Globus pallidus (tissue), 1 donor: ENCODE data around the gene SLC24A3.

Source experiments
- DNase-seq: peaks from one replicate; pipeline ENCODE4 v3.0.0-alpha.2; 2015; ENCODE audit warnings: low spot score

SLC24A3 gene

DNA sequence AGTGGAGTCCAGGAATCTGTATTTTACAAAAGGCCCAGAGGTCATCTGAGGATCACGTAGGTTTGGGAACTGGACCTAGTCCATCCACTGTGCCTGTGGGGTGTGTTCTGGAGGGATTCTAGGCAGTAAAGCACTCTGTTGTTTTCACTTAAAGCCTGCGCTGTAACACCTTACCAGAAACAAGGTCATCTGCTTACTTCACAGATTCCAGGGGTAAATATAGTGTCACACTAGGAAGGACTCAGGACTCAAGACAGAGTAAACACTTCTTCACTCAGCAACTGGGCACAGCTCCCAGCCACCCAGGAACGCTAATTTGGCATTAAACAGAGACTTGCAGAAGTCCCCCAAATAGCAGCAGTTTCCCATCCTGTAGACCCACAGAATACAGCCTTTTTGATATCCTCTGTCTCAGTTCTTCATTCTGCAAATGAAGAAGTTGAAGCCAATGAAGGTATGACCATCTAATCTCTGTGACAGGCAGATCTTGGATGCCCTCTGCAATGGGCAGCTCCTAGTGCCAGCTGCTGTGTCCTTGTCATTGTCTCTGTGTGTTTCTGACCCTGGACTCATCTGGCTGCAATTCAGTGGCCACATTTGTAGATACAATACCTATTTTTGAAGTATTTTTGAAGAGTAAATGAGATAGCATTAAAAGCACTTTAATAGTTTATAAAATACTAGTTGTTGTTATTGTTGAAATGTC, 129.1 kb downstream of the SLC24A3 start:
- peak; percentile 7 for DNase-seq

DNA sequence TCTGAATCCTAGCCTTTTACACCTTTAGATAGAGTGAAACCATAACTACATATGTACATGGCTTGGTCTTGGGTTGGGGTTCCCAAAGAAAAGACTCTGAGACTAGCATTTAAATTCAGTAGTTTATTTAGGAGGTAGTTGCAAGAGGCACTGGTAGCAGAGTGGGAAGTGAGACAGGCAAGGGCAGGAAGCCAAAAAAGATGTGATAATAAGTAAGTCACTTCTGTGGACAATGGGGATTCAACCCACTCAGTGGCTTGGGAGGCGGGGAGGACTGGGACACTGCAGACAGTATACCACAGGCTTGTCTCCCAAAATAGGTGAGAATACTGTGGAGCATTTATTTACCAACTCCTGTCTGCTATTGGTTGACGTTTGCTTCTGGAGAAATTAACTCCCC, 131.9 kb downstream of the SLC24A3 start:
- no peak for DNase-seq

- no peak for DNase-seq
These were observed 135.6 kb downstream of the SLC24A3 start for GRCh38 chr20:19347943-19348456.

DNA sequence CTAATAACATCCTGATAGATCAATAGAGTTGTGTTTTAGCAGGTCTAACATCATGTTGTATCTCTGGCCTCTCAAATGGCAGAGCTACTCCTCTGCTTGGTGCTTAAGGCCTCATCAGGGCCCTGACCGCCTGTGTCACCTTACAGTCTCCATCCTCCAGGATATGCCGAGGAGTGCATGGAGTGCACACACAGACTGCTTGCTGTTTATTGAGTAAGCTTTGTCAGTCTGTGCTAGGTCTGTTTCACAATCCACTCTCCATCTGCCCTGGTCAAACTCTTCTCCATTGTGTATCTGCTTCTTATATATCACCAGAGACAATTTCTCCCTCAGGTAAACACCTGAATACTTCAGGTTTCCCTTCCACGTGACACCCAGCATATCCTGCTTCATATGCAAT, 136.1 kb downstream of the SLC24A3 start:
- DNase-seq, result no peak

- DNase-seq, result no peak
These were observed 137.4 kb downstream of the SLC24A3 start for GRCh38 chr20:19349879-19350278.

GRCh38 chr20:19351542-19351941, 139.1 kb downstream of the SLC24A3 start:
- no peak for DNase-seq

GRCh38 chr20:19354950-19355349, 142.5 kb downstream of the SLC24A3 start:
- DNase-seq, result no peak

DNA sequence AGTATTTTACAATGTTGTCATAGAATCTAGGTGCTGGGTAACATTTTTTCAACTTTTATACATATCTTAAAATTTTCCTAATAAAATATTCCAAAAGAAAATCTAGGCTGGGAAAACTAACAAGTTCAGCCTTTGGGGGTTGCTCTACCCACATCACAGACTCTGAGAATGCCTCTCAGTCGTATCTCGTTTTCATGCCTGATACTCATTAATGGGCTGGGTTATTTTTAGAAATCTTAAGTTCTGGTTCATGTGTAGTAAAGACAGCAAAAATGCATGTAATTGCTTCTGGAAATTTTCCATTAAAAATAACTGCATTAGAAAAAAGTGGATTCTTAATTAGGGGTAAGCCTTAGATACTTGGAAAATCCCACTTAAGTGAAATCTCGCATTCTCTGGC, 149.3 kb downstream of the SLC24A3 start:
- DNase-seq, result no peak

DNA sequence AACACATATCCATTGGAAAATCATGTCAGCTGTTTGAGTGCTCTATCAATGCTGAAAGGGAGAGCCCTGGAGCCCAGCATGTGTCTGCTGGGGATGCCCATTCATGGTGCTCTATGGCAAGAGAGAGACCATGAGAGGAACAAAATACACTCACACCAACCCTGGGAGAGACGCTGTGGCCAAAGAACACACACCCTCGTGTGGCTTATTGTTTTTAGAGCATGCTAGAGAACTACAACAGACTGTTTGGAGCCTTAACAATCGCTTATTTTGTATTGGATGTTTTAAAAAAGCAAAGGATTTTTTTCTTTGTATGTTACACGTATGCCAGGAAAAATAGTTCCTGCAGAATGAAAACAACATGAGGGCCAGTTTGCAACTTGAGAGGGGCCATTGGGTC, 151.0 kb downstream of the SLC24A3 start:
- DNase-seq, result no peak

DNA sequence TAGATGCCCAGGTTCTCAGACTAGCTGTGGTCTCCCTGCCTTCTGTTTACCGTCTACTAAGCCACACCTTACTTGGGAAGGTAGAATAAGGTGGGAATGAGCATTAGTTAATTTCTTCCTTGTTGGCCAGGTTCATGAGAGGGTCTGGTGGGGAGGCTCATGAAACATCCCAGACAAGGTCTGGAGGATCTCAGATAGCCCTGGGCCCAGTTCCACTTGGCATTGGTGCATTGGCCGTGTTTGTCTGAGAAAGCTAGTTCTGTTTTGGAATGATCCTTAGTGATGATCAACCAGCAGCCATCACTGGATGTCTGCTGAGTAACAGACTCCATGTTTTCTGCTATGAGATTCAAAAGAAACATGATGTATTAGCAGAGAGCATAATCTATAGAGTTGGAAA, 155.1 kb downstream of the SLC24A3 start:
- DNase-seq, result no peak

DNA sequence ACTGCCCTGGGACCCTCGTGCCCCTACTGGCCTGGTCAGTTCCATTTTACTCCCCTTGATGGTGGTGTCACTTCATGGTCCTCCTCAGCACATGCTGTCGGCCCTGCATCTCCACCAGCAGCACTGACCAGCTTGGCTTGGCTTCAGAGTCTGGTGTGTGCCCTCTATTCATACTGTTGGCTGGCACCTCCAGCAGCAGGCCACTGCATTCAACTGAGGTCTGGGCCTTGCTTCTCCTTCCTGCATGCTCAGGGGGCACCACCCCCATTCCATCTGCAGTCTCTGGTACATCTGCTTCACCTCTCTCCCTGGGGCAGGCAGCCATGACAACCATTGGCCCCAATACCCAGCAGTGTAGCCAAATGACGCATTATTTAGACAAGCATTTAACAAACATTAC, 155.9 kb downstream of the SLC24A3 start:
- peak; percentile 56 for DNase-seq

- no peak for DNase-seq
These were observed 157.9 kb downstream of the SLC24A3 start for GRCh38 chr20:19370076-19371075.

DNA sequence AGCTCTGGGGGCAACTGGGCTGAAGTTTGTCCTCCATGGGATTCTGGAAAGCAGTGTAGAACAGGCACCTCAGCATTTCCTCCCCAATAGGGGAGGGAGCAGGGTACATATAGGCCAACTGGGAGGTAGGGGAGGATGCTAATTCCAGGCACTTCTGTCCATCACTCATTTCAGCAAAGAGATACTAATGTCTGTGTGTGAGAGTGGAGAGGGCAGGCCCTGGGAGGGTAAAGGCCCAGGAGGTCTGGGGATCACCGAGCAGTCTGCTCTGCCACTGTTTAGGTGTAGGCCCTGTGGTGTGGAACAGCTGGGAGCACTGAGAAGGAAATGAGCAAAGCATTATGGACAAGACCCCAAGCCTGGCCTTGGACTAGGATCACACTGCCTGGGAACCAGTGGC, 158.7 kb downstream of the SLC24A3 start:
- no peak for DNase-seq

- DNase-seq, result no peak
These were observed 161.8 kb downstream of the SLC24A3 start for GRCh38 chr20:19374216-19374615.

- no peak for DNase-seq
These were observed 163.0 kb downstream of the SLC24A3 start for GRCh38 chr20:19375395-19375794.

DNA sequence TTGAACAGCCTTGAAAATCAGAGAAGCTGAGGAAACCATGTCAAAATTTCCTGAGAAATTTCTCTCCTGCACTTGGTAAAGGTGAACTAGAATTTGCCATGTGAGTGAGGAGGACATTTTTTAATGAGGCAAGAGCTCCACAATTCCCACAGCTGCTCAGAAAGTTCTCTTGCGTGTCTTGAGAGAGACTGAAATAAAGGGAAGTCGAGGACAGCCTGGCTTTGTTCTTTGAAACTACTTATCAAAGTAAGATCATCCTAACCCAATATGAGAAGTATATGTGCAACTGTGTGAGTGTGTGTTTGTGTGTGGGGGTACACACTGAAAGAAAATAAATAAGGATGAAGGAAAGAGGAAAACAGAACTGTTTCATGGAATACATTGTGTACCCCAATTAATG, 163.4 kb downstream of the SLC24A3 start:
- DNase-seq, result no peak

DNA sequence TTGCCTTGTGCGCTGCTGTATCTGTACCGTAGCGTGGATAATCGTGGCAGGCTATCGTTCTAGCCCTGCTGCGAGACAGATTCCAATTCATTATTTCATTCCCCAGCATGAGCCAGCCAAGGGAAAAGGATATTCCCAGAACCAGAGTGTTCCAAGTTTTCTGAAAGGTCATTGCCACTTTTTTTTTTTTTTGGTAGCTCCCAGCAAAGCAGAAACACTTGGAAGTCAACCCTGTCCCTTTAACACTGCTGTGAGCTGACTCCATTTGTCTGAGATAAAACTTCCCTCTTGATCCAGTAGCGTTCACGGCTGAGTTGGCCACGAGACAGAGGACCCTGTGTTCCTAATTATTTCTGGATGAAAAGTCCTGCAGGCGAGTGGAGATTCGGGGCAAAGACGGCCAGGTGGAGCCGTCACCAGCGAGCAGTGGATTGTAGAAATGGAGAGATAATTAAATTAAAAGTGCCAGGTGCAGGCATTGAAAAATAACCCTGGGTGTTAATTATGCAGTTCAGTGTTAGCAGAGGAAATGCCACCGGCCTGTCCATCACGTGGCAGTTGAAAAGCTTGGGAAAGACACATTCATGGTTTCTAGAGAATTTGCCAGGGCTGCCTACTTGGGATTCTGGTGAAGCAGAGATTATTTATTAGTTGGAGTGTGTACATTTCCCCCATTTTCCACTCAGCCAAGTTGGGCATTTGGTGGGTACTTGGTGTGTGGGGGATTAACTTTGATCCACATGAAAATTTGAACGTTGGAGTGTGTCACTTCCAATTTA, 164.2 kb downstream of the SLC24A3 start:
- peak; percentile 36 for DNase-seq

DNA sequence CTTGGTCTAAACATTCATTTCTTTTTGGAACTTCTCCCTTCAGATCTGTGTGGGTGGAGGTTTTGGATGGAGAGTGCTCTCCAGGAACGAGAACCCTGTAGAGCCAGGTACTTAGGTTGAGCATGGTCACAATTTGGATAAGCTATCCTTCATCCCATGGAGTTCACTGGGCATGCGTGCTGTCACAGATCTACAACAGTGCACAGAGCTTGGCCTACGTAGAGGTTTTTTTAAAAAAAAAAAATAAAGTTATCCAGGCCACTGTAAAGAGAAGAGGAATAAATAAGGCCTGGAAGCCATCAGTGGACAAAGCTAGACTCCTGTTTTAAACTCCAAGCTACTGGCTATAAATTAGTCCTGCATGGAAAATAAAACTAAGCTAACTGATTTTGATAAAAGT, 165.6 kb downstream of the SLC24A3 start:
- no peak for DNase-seq

DNA sequence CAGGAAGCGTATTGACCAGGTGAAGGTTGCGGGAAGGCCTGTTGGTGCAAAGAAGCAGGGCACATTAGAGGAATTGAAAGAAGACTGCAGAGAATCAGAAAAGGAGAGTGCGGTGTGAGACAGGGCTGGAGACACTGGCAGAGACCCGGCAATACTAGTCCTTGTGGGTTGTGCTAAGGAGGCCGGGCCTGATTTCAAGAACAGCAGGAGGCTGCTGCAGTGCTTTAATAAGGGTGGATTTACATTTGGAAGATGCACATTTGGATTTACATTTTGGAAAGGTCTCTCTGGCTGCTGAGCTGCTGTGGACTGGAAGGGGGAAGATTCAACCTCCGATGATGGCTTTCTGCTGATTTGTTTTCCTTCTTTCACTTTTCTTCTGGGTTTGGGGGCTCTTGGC, 167.8 kb downstream of the SLC24A3 start:
- DNase-seq, result no peak

GRCh38 chr20:19381947-19382346, 169.5 kb downstream of the SLC24A3 start:
- no peak for DNase-seq

DNA sequence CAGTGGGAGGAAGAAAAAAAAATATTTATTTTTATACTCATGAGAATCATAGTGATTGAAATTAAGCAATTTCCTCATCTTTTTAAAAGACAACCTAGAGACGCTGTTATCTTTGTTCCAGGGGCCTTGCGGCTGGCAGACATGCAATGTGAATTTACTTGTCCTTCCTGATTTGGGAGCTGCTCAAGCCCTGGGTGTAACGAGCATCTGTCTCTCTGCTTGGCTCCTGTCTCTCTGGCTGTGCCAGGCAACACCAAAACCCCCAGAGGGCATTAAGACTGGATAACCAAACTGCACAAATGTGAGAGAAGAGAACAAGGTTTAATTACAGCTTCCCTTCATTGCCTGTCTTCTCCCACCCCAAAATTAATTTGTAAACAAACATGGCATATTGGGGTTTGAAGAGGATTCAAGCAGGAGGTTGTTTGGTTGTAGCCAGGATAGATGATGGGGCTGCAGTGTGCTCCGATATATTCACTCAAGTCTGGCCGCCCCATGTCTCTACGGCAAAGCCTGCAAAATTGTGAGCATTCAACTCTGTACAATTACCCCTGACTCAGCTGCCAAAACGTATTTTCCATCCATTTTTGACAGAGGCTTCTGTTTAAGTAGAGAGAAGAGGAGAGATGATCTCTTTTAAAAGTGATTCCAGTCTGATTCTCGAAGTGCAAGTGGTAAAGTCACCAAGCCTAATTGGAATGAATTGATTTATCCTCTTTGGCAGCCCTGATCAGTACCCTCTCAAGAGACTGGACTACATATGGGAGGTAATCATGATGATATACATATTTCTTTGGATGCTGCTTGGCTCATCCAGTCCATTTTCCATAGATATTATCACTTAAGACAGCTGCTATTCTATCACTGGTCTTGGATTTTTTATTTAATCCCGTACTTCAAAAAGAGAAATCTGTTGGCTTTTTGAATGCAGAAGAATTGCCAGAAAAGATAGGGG, 170.2 kb downstream of the SLC24A3 start:
- no peak for DNase-seq
